Activated naive CD8-positive, alpha-beta T cell treated with anti-CD3 and anti-CD28 coated beads, Interleukin-2, amount 50 U/mL, for 24 hours (primary cell): ENCODE data around the gene UGT1A4.

Source experiments
- ATAC-seq: fragments of 150-1000 bp; cut with Tn5 transposase; one replicate; pipeline ENCODE4 v1.10.0; 2021
- DNase-seq: peaks from one replicate; pipeline ENCODE4 v3.0.0; 2021
- H3K27ac Mint-ChIP-seq: one replicate; pipeline ENCODE4 v1.8.0; 2021; ENCODE audit warnings: mild to moderate bottlenecking, mixed read lengths
- H3K27me3 Mint-ChIP-seq: one replicate; pipeline ENCODE4 v1.8.0; 2021; ENCODE audit warnings: mixed read lengths
- H3K36me3 Mint-ChIP-seq: one replicate; pipeline ENCODE4 v1.8.0; 2021; ENCODE audit warnings: low read depth, mixed read lengths
- H3K4me1 Mint-ChIP-seq: one replicate; pipeline ENCODE4 v1.8.0; 2021; ENCODE audit warnings: mixed read lengths
- H3K4me3 Mint-ChIP-seq: one replicate; pipeline ENCODE4 v1.8.0; 2021; ENCODE audit warnings: mild to moderate bottlenecking, moderate library complexity, mixed read lengths
- H3K9me3 Mint-ChIP-seq: one replicate; pipeline ENCODE4 v1.8.0; 2021; ENCODE audit warnings: mixed read lengths

UGT1A4 gene

GRCh38 chr2:233718552-233718951 is at the start of gene UGT1A4:
Gene UGT1A4 (plus strand): TSS chr2:233718736. CDS start chr2:233718821, 85 bp downstream.
- Mint-ChIP-seq H3K36me3 (no peaks in the 10 kb centered on the region), H3K27ac (no peak within 1 kb of the TSS), H3K27me3 (peaks cover 22% of the 10 kb centered on the region), H3K9me3 (no peaks in the 10 kb centered on the region), H3K4me1 (peaks cover 2% of the 10 kb centered on the region), H3K4me3 (no peak within 1 kb of the TSS)
- DNase-seq (no peak), ATAC-seq (no peak)

- ATAC-seq, result no peak
- peaks cover 9% of the 10 kb centered on the region for H3K27me3 Mint-ChIP-seq
- no peaks in the 10 kb centered on the region for H3K4me1 Mint-ChIP-seq
- peaks cover 9% of the 10 kb centered on the region for H3K9me3 Mint-ChIP-seq
- H3K27ac Mint-ChIP-seq, result no peak within 1 kb of the TSS
- no peaks in the 10 kb centered on the region for H3K36me3 Mint-ChIP-seq
- no peak for DNase-seq
- no peak within 1 kb of the TSS for H3K4me3 Mint-ChIP-seq
Measured at GRCh38 chr2:233671290-233672161, 47.0 kb upstream of the UGT1A4 start, which contains the start of gene UGT1A9. Gene UGT1A9 (plus strand): TSS chr2:233671898. CDS start chr2:233671935, 37 bp downstream.

- Mint-ChIP-seq H3K4me3 (no peak overlapping the region), H3K36me3 (no peaks in the 10 kb centered on the region), H3K27ac (no peak overlapping the region), H3K4me1 (no peaks in the 10 kb centered on the region), H3K9me3 (peaks cover 9% of the 10 kb centered on the region), H3K27me3 (peaks cover 10% of the 10 kb centered on the region)
- DNase-seq, result no peak
- no peak for ATAC-seq
Measured at GRCh38 chr2:233672886-233673285, 45.6 kb upstream of the UGT1A4 start.

GRCh38 chr2:233673896-233674295 is 44.6 kb upstream of the UGT1A4 start:
- Mint-ChIP-seq H3K4me1 (no peaks in the 10 kb centered on the region), H3K9me3 (peaks cover under 1% of the 10 kb centered on the region), H3K4me3 (no peak overlapping the region), H3K27ac (no peak overlapping the region), H3K27me3 (peaks cover 11% of the 10 kb centered on the region), H3K36me3 (no peaks in the 10 kb centered on the region)
- no peak for DNase-seq
- no peak for ATAC-seq

GRCh38 chr2:233674314-233674713 is 44.2 kb upstream of the UGT1A4 start:
- ATAC-seq, result no peak
- H3K4me3 Mint-ChIP-seq, result no peak overlapping the region
- H3K4me1 Mint-ChIP-seq, result no peaks in the 10 kb centered on the region
- H3K36me3 Mint-ChIP-seq, result no peaks in the 10 kb centered on the region
- no peak overlapping the region for H3K27ac Mint-ChIP-seq
- H3K9me3 Mint-ChIP-seq, result no peaks in the 10 kb centered on the region
- no peak for DNase-seq
- H3K27me3 Mint-ChIP-seq, result peaks cover 11% of the 10 kb centered on the region

GRCh38 chr2:233674995-233675394 is 43.5 kb upstream of the UGT1A4 start:
- no peak for ATAC-seq
- Mint-ChIP-seq H3K4me1 (no peaks in the 10 kb centered on the region), H3K27me3 (peaks cover 11% of the 10 kb centered on the region), H3K36me3 (no peaks in the 10 kb centered on the region), H3K9me3 (no peaks in the 10 kb centered on the region), H3K27ac (no peak overlapping the region), H3K4me3 (no peak overlapping the region)
- DNase-seq, result no peak

- no peak for ATAC-seq
- Mint-ChIP-seq H3K36me3 (no peaks in the 10 kb centered on the region), H3K27ac (no peak overlapping the region), H3K9me3 (no peaks in the 10 kb centered on the region), H3K27me3 (peaks cover 10% of the 10 kb centered on the region), H3K4me3 (no peak overlapping the region), H3K4me1 (no peaks in the 10 kb centered on the region)
- DNase-seq, result no peak
Measured at GRCh38 chr2:233676046-233676445, 42.5 kb upstream of the UGT1A4 start.

GRCh38 chr2:233679196-233679595 is 39.3 kb upstream of the UGT1A4 start:
- DNase-seq, result no peak
- no peak for ATAC-seq
- Mint-ChIP-seq H3K4me3 (no peak overlapping the region), H3K27me3 (peaks cover 10% of the 10 kb centered on the region), H3K9me3 (no peaks in the 10 kb centered on the region), H3K4me1 (no peaks in the 10 kb centered on the region), H3K36me3 (no peaks in the 10 kb centered on the region), H3K27ac (no peak overlapping the region)

GRCh38 chr2:233680361-233681045 is 38.0 kb upstream of the UGT1A4 start:
- ATAC-seq (no peak), DNase-seq (no peak)
- Mint-ChIP-seq H3K27ac (no peak overlapping the region), H3K9me3 (no peaks in the 10 kb centered on the region), H3K4me1 (no peaks in the 10 kb centered on the region), H3K36me3 (no peaks in the 10 kb centered on the region), H3K4me3 (no peak overlapping the region), H3K27me3 (peaks cover 10% of the 10 kb centered on the region)

GRCh38 chr2:233681521-233682099 is 36.9 kb upstream of the UGT1A4 start, which contains the start of gene UGT1A7:
Gene UGT1A7 (plus strand): TSS chr2:233681901. CDS start chr2:233681938, 37 bp downstream.
- Mint-ChIP-seq H3K36me3 (no peaks in the 10 kb centered on the region), H3K27me3 (peaks cover 7% of the 10 kb centered on the region), H3K9me3 (no peaks in the 10 kb centered on the region), H3K27ac (no peak within 1 kb of the TSS), H3K4me1 (no peaks in the 10 kb centered on the region), H3K4me3 (no peak within 1 kb of the TSS)
- DNase-seq, result no peak
- ATAC-seq, result no peak

- Mint-ChIP-seq H3K4me1 (no peaks in the 10 kb centered on the region), H3K9me3 (no peaks in the 10 kb centered on the region), H3K4me3 (no peak overlapping the region), H3K27me3 (peaks cover 4% of the 10 kb centered on the region), H3K36me3 (no peaks in the 10 kb centered on the region), H3K27ac (no peak overlapping the region)
- DNase-seq (no peak), ATAC-seq (no peak)
Measured at GRCh38 chr2:233684640-233685039, 33.9 kb upstream of the UGT1A4 start.

GRCh38 chr2:233686928-233687327 is 31.6 kb upstream of the UGT1A4 start:
- no peaks in the 10 kb centered on the region for H3K36me3 Mint-ChIP-seq
- peaks cover 2% of the 10 kb centered on the region for H3K27me3 Mint-ChIP-seq
- H3K9me3 Mint-ChIP-seq, result no peaks in the 10 kb centered on the region
- H3K4me1 Mint-ChIP-seq, result no peaks in the 10 kb centered on the region
- ATAC-seq, result no peak
- H3K27ac Mint-ChIP-seq, result no peak overlapping the region
- DNase-seq, result no peak
- no peak overlapping the region for H3K4me3 Mint-ChIP-seq

GRCh38 chr2:233688341-233688740 is 30.2 kb upstream of the UGT1A4 start:
- ATAC-seq (no peak), DNase-seq (no peak)
- Mint-ChIP-seq H3K36me3 (no peaks in the 10 kb centered on the region), H3K4me3 (no peak overlapping the region), H3K27ac (no peak overlapping the region), H3K4me1 (no peaks in the 10 kb centered on the region), H3K27me3 (peaks cover 2% of the 10 kb centered on the region), H3K9me3 (no peaks in the 10 kb centered on the region)

- DNase-seq (no peak), ATAC-seq (no peak)
- Mint-ChIP-seq H3K4me1 (no peaks in the 10 kb centered on the region), H3K27me3 (peaks cover 2% of the 10 kb centered on the region), H3K36me3 (no peaks in the 10 kb centered on the region), H3K4me3 (no peak overlapping the region), H3K9me3 (no peaks in the 10 kb centered on the region), H3K27ac (no peak overlapping the region)
Measured at GRCh38 chr2:233689031-233689430, 29.5 kb upstream of the UGT1A4 start.

- ATAC-seq, result no peak
- no peak for DNase-seq
- H3K27ac Mint-ChIP-seq, result no peak overlapping the region
- H3K27me3 Mint-ChIP-seq, result peaks cover 2% of the 10 kb centered on the region
- no peaks in the 10 kb centered on the region for H3K36me3 Mint-ChIP-seq
- H3K4me3 Mint-ChIP-seq, result no peak overlapping the region
- no peaks in the 10 kb centered on the region for H3K9me3 Mint-ChIP-seq
- H3K4me1 Mint-ChIP-seq, result no peaks in the 10 kb centered on the region
Measured at GRCh38 chr2:233689501-233689900, 29.0 kb upstream of the UGT1A4 start.
